Skeletal muscle tissue (tissue), 4 donors: ENCODE data around the gene ABI3. TPM values are rescaled to one million over a fixed set of nuclear protein-coding genes. Genes with fewer than 3 reads are reported as not detected.
"Not testable (repeated sequence)": the region's sequence is repeated elsewhere in the genome, so short reads cannot be mapped to it uniquely, and the experiment has no call there.

Experiments
- H3K27ac ChIP-seq: one replicate; pipeline ENCODE4 v1.7.0; 2013; ENCODE audit warnings: mild to moderate bottlenecking, low read depth, low read length, inconsistent platforms
- H3K27me3 ChIP-seq, 3 donors: one replicate each; pipeline ENCODE4 v1.7.0; 2013; ENCODE audit warnings: low read length in 3 of 3; ENCODE audit not compliant: control insufficient read depth in 3 of 3, insufficient read depth in 3 of 3
- H3K36me3 ChIP-seq, 3 donors: one replicate each; pipeline ENCODE4 v1.7.0; 2013; ENCODE audit warnings: low read length in 3 of 3; ENCODE audit not compliant: control insufficient read depth in 3 of 3, insufficient read depth in 3 of 3
- H3K4me1 ChIP-seq, 3 donors: one replicate each; pipeline ENCODE4 v1.7.0; 2013; ENCODE audit warnings: low read length in 3 of 3, mild to moderate bottlenecking in 3 of 3; ENCODE audit not compliant: control insufficient read depth in 3 of 3, insufficient read depth in 3 of 3
- H3K4me3 ChIP-seq, 3 donors: one replicate each; pipeline ENCODE4 v1.7.0; 2013; ENCODE audit warnings: low read length in 3 of 3
- H3K9ac ChIP-seq, 3 donors: one replicate each; pipeline ENCODE4 v1.7.0; 2013; ENCODE audit warnings: low read length in 3 of 3, mild to moderate bottlenecking in 3 of 3, moderate library complexity in 2 of 3, low read depth in 1 of 3
- H3K9me3 ChIP-seq, 3 donors: one replicate each; pipeline ENCODE4 v1.7.0; 2013; ENCODE audit warnings: low read length in 3 of 3; ENCODE audit not compliant: control insufficient read depth in 3 of 3
- total RNA-seq: library from RNA; depleted of rRNA; stranded (reverse); fragments of >200 nt; gene quantifications from one replicate; pipeline ENCODE4 v1.2.3, GENCODE V29; 2014
- donor health status: Osteomylitis.

ABI3 gene
- total RNA-seq = 1.0 TPM

DNA sequence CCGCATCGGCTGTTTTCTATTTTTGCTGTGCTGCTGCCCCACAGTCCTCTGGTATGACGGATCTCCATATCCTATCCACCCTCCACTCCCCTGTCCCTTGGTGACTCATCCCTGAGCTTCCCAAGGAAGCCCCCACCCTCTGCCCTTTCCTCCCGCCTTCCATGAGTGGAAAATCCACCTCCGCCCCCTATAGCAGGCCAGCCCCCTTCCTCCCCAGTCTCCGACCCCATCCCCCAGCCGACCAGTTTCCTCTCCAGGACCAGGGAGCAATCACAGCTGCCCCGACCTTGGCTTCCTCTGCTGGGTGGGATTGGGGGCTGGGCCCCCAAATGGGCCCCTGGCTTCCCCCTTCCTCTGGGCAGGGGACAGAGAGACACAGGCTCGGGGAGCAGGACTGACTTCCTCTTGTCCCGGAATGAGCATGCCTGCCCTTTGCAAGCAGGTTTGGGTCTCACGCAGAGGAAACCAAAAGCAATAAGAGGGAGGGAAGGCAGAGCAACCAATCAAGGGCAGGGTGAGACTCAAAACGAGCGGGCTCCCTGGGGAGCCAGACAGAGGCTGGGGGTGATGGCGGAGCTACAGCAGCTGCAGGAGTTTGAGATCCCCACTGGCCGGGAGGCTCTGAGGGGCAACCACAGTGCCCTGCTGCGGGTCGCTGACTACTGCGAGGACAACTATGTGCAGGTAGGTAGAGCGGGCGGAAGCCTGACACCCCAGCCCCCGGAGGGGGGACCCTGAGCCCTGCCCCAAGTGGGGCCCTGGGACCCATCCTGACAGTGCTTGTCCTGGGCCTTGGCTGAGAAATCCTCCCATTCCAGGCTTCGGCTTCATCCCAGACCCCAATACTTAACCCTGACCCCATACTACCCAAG lies at the start of gene ABI3, which contains the start of gene GNGT2:
Gene ABI3 (plus strand): TSS at position 550 of the 872 bp plus-strand sequence. CDS start 18 bp downstream, at position 568.
Gene GNGT2 (minus strand): TSS at position 417 of the 872 bp plus-strand sequence. CDS start 3,152 bp downstream, outside the sequence.
- Histone ChIP-seq H3K27ac (peak within 1 kb of the TSS; percentile 51), H3K4me1 (peaks cover 7 to 8% (median 8%) of the 10 kb centered on the region in 3 donors), H3K27me3 (peaks cover 20 to 32% (median 25%) of the 10 kb centered on the region in 3 donors), H3K4me3 (peak within 1 kb of the TSS; percentile 27 to 58 (median 50)), H3K36me3 (no peaks in the 10 kb centered on the region), H3K9me3 (no peaks in the 10 kb centered on the region), H3K9ac (peak within 1 kb of the TSS in 2 of 3 donors; percentile 4 to 40)

DNA sequence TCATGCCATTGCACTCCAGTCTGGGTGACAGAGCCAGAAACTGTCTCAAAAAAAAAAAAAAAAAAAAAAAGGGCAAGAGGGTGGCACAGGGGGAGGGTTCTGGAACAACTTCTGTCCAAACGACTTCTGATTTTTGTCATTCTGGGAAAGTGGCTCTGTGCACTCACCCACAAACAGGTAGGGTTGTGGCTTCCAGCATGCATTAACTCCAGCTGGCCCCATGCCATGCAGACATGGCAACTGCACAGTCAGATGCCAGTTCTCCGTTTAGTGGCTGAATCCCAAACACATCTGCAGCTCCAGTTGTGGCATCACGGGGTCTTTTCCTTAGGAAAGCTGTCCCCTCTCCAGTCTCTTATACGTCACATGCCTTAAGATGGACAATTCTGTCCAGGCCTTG lies 47.6 kb upstream of the ABI3 start:
- Histone ChIP-seq H3K4me1 (no peaks in the 10 kb centered on the region), H3K27me3 (peaks cover 16 to 37% (median 18%) of the 10 kb centered on the region in 3 donors), H3K27ac (no peak overlapping the region), H3K9me3 (no peaks in the 10 kb centered on the region), H3K36me3 (no peaks in the 10 kb centered on the region), H3K9ac (no peak overlapping the region), H3K4me3 (no peak overlapping the region)

GRCh38 chr17:49165143-49165542 lies 45.4 kb upstream of the ABI3 start:
- H3K27me3 ChIP-seq = peaks cover 28 to 48% (median 30%) of the 10 kb centered on the region in 3 donors
- H3K4me1 ChIP-seq = no peaks in the 10 kb centered on the region
- no peaks in the 10 kb centered on the region for H3K36me3 ChIP-seq
- H3K9ac ChIP-seq = no peak overlapping the region
- no peak overlapping the region for H3K27ac ChIP-seq
- H3K9me3 ChIP-seq = no peaks in the 10 kb centered on the region
- no peak overlapping the region for H3K4me3 ChIP-seq

DNA sequence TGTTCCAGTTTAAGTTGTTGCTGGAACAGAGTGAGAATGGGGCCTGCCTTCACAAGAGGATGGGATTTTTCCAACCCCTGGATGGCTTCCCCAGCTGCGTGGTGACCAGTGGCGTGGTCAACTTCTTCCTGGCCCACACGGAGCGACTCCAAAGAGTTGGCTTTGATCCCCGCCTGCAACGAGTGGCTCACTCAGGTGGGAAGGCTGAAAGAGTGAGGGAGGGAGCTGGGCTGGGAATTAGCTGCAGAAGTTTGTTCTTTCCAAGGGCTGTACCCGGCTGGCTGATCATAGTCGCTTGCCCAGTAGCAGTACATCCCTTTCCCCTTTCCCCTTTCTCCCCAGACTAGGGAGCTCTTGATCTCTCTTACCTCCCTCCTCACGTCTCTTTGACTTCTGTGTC lies 41.8 kb upstream of the ABI3 start:
- no peak overlapping the region for H3K4me3 ChIP-seq
- H3K27me3 ChIP-seq = peaks cover 28 to 47% (median 31%) of the 10 kb centered on the region in 3 donors
- no peak overlapping the region for H3K27ac ChIP-seq
- H3K4me1 ChIP-seq = no peaks in the 10 kb centered on the region
- H3K9me3 ChIP-seq = no peaks in the 10 kb centered on the region
- no peaks in the 10 kb centered on the region for H3K36me3 ChIP-seq
- H3K9ac ChIP-seq = no peak overlapping the region

DNA sequence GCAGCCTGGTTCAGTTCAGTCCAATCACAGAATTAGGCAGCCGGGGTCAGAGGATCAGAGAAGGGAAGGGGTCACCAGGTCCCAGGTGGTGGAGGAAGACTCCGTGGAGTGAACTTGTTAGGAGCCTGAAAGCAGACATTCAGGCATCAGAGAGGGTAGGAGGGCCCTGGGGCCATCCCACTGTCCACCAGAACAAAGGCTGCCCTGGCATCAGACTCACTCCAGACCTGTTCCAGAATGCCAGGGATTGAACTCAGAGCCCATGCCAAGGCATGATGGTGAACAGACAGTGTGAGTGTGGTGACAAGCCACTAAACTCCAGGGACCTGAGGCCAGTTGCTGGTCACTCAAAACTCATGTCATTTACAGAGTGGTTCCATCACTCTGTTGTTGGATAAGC lies 40.3 kb upstream of the ABI3 start:
- H3K4me1 ChIP-seq = no peaks in the 10 kb centered on the region
- H3K4me3 ChIP-seq = no peak overlapping the region
- no peaks in the 10 kb centered on the region for H3K36me3 ChIP-seq
- no peak overlapping the region for H3K9ac ChIP-seq
- H3K9me3 ChIP-seq = no peaks in the 10 kb centered on the region
- H3K27ac ChIP-seq = no peak overlapping the region
- H3K27me3 ChIP-seq = peaks cover 28 to 47% (median 31%) of the 10 kb centered on the region in 3 donors

- H3K4me1 ChIP-seq, H3K36me3 ChIP-seq, H3K9me3 ChIP-seq, H3K4me3 ChIP-seq, H3K27ac ChIP-seq, H3K9ac ChIP-seq: not testable (repeated sequence)
- H3K27me3 ChIP-seq = peaks cover 28 to 44% (median 31%) of the 10 kb centered on the region in 3 donors
Observed at GRCh38 chr17:49170711-49171110, 39.8 kb upstream of the ABI3 start.

GRCh38 chr17:49175978-49176377 lies 34.5 kb upstream of the ABI3 start:
- not testable (repeated sequence) for H3K27ac ChIP-seq, H3K27me3 ChIP-seq, H3K9ac ChIP-seq, H3K4me3 ChIP-seq, H3K36me3 ChIP-seq, H3K4me1 ChIP-seq
- peaks cover 5 to 13% (median 13%) of the 10 kb centered on the region in 3 donors for H3K9me3 ChIP-seq

DNA sequence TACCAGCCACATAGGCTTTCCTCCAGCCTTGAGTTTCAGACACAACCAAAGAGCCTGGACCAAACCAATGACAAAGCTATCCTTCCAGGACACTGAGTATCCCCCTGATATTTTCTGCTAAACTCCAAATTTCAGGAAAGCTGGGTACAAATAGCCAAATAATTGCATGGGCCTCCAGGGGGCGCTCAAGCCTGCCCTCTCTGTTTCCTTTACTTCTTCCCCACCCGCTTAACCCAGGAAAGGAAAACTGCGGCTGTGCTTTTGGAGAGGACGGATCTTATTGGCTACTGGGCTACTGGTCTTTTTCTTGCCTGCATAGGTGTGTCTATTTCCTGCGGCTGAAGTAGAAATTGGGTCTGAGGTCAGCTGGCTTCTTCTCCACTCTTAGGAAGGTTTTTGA lies 30.2 kb upstream of the ABI3 start:
- Histone ChIP-seq H3K9ac (no peak overlapping the region), H3K4me1 (no peaks in the 10 kb centered on the region), H3K27ac (no peak overlapping the region), H3K4me3 (no peak overlapping the region), H3K36me3 (no peaks in the 10 kb centered on the region), H3K27me3 (peaks cover 0 to 9% (median 0%) of the 10 kb centered on the region in 3 donors), H3K9me3 (peaks cover 5 to 13% (median 13%) of the 10 kb centered on the region in 3 donors)

- no peak overlapping the region for H3K9ac ChIP-seq
- H3K36me3 ChIP-seq = no peaks in the 10 kb centered on the region
- no peak overlapping the region for H3K27ac ChIP-seq
- no peak overlapping the region for H3K4me3 ChIP-seq
- H3K9me3 ChIP-seq = peaks cover 5 to 10% (median 6%) of the 10 kb centered on the region in 3 donors
- no peaks in the 10 kb centered on the region for H3K4me1 ChIP-seq
- peaks cover 0 to 9% (median 0%) of the 10 kb centered on the region in 3 donors for H3K27me3 ChIP-seq
Observed at GRCh38 chr17:49180998-49181635, 29.4 kb upstream of the ABI3 start.

DNA sequence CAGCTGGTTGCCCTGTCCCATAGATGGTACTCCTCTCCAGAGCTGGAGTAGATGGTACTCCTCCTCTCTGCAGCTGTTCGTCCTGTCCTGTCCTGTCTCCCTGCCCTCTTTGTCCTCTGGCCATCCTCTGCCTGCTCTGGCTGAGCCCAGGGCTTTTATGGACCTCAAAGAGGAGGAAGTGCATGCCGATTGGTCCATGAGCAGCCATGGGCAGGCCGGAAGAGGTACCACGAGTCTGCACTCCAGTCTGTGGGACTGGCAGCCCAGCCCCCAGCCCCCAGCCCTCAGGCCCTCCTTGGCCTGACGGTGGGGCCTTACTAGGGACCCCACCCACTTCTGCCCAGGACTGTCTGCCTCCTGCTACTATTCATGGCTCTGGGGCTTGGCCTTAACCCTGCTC lies 27.2 kb upstream of the ABI3 start:
- no peaks in the 10 kb centered on the region for H3K4me1 ChIP-seq
- H3K27ac ChIP-seq = no peak overlapping the region
- no peak overlapping the region for H3K4me3 ChIP-seq
- no peak overlapping the region for H3K9ac ChIP-seq
- no peaks in the 10 kb centered on the region for H3K9me3 ChIP-seq
- no peaks in the 10 kb centered on the region for H3K36me3 ChIP-seq
- peaks cover 0 to 6% (median 0%) of the 10 kb centered on the region in 3 donors for H3K27me3 ChIP-seq
